HG03103 (cell line): Measurements from ENCODE around the gene COL11A2.
"Not testable (repeated sequence)": the region's sequence is repeated elsewhere in the genome, so short reads cannot be mapped to it uniquely, and the experiment has no call there.

Experiments
- ATAC-seq: cut with Tn5 transposase; IDR thresholded peaks from one replicate; pipeline ENCODE4 v1.9.1; 2021; ENCODE audit warnings: low read depth; ENCODE audit not compliant: unreplicated experiment

COL11A2 gene

GRCh38 chr6:33160728-33161344 is 31.4 kb downstream of the COL11A2 start:
- ATAC-seq: no peak

DNA sequence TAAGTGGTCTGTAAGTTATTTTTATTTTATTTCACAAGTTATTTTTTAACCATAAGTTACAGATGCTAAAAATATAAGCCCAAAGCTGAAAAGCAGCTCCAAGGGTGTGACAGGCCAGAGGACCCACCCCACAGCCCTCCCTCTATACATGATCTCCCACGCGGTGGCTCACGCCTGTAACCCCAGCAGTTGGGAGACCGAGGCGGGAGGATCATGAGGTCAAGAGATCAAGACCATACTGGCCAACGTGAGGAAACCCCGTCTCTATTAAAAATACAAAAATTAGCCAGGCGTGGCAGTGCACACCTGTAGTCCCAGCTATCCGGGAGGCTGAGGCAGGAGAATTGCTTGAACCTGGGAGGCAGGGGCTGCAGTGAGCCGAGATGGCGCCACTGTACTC is 32.2 kb downstream of the COL11A2 start:
- no peak for ATAC-seq

DNA sequence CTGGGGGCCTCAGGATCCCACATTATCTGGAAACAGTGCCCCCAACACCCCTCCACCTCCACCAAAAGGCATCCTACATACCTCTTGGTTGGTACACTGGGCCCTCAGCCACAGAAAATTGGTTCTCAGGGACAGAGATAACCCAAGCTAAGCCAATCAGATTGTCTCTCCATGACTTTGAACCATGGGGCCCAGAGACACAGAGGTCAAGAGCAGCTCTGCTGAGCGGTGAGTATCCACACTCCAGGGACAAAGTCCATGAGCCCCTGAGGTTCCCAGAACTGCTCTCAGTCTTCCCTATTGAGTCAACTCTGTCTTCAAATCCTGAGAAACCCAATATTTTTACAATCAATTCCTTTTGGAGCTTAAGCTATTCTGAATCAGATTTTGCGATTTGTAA is 35.3 kb downstream of the COL11A2 start:
- no peak for ATAC-seq

DNA sequence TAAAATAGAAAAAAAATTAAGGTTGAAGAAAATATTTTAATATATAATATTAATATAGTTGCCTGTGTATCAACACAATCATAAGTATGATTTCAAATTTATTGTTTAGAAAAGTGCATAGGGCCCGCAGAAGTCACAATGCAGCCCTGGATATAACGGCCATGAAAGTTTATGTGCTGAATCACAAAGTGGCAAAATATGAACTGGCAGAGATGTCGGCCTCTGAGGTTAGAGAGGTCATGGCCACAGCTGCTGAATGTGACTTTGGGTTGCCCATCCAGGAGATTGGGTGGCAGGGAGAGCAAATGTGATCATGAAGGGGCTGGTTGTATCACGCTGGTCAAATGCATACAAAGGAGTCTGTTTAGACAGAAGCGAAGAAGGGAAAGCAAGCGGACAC is 35.7 kb downstream of the COL11A2 start:
- ATAC-seq: no peak

GRCh38 chr6:33154349-33154748 is 37.9 kb downstream of the COL11A2 start:
- ATAC-seq: no peak

- ATAC-seq: no peak
These were observed 41.2 kb downstream of the COL11A2 start for GRCh38 chr6:33151050-33151449.

GRCh38 chr6:33150560-33150959 is 41.7 kb downstream of the COL11A2 start:
- ATAC-seq: not testable (repeated sequence)

DNA sequence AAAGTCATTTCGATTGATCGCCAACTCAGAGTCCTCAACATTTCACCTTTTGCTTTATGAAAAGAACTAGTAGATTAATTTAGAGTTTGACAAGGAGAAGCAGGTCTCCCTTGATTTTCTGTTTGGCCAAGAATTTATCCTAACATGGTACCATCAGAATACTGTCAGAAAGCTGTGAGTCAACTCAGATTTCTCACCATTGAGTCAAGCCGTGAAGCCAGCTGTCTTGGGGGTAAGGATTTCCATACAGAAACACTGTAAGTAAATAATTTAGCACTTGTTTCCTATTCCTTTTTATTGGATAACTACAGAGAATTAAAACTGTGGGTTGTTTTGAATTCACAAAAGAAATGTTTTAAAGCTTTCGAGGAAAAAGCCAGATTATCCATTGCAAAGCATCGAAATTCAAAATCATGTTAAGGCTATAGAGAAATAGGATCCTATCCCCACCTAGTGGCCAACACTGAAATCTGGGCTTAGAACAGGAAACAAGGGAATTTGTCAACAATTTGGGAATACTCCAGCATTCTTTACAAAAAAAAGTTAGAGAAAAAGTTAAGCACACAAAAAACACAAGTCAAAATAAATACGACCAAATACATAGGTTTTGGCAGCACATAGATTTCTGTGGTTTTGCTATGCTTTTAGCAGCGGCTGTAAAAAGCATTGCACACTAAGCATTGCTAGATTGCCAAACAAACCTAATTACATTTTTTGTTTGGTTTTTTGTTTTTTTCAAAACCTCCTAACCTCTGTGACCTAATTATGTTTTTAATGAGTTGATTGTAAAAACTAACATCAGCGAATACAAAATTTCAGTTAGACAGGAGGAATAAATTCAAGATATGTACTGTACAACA is 44.2 kb downstream of the COL11A2 start:
- no peak for ATAC-seq

DNA sequence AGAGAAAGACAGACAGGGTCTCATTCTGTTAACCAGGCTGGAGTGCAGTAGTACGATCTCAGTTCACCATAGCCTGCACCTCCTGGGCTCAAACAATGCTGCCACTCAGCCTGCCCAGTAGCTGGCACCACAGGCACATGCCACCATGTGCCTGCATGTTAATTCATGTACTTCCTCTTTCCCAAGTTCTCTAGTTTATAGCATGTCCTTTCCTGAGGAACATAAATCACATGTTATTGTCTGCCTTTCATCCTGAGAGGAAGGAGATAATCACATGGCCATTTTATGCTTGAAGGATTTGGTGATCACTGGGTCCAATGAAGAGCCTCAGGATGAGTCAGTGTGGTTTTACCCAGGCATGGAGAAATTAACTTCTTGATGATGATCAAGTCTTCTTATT is 47.9 kb downstream of the COL11A2 start:
- ATAC-seq: no peak

DNA sequence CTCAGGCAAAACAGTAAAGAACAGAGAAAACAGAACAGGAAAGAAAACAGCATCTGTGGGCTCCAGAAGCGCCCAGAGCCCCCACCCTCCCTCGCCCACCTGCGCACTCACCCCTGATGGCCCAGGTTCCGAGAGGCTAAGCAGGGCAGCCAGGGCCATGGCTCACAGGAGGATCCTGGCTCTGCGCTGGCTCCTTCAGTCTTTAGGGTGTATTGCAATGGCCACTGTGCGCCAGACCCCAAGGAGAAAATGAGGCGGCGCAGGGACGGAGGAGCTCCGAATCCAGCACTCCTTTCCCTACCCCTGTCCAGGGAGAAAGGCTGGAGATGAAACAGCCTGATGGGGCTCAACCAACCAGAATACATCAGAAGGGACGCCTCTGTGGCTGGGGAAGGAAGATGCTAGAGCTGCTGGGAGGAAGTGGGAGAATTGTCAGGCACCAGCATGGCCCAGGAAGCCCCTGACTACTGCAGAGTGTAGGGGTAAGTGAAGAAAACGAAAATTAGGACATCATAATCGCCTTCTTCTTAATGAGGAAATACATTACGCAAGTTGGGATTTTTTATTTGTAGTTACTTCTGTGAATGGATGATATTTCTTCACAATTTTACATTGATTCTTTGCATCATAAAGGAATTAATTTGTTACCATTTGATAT is 49.0 kb downstream of the COL11A2 start:
- ATAC-seq: no peak

GRCh38 chr6:33142501-33143070 is 49.7 kb downstream of the COL11A2 start:
- ATAC-seq: no peak

DNA sequence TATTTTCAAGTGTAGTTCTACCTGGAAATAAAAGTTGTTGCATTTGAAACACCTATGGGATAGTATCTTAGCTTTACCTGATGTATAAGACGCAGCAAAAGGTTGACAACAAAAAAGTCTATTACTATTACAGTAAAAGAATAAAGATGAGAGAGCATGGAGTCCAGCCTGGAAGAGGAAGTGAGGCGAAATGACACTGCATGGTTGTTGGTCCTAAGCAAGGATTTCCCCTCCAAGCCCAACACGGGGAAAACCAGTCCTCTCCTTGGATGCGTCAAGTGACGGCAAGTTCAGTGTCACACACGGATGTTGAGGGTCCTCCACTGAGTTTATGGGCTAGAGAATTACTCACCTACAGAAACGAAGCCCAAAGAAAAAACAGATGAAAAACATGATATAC is 51.7 kb downstream of the COL11A2 start:
- ATAC-seq: no peak

GRCh38 chr6:33139596-33140206 is 52.6 kb downstream of the COL11A2 start:
- no peak for ATAC-seq

GRCh38 chr6:33136310-33136900 is 55.9 kb downstream of the COL11A2 start:
- no peak for ATAC-seq

- no peak for ATAC-seq
These were observed 60.2 kb downstream of the COL11A2 start for GRCh38 chr6:33132081-33132524.

DNA sequence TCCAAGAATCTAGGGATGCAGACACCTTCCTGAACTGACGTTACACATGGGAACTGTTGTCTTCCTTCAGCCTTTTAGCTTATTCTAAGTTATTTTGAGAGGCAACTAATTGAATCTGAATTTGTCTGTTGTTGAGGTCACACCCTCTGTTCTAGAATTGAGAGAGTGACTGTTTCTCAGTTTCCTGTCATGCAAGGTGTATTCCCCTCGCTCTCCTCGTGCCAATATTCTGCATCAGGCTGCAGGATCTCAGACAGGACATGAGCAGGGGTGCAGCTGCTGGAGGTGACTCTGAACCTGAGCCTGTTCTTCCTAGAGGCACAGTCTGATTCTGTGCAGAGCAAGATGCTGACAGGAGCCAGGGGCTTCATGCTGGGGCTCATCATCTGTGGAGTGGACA is 63.9 kb downstream of the COL11A2 start:
- ATAC-seq: no peak

DNA sequence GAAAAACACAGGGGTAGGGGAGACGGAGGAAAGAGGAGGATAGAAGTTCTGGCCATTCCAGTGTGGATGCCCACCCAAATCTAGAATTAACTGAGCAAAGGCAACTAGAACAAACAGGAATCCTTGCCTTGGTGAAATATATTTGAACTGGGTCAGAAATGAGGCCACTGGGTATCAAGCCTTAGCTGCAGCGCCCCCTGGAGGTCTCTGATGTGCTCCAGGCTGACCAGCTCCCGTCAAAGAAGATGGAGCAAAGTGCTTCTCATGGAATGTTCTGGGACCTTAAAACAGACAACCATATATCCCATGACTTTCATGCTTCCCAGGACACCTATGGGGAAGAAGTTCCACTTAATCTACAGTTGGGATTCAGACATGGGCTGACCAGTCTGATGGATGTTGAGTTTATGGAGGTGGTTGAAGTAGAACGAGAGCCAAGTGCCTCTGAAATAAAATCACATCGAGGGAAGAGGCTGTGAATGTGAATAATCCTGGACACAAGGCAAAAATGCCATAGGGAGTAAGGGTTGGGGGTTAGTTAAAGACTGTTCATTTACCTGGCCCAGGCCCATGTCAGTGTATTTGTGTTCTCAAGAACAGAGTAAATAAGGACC is 66.1 kb downstream of the COL11A2 start:
- ATAC-seq: no peak

GRCh38 chr6:33124947-33125346 is 67.3 kb downstream of the COL11A2 start:
- no peak for ATAC-seq

GRCh38 chr6:33124525-33124901 is 67.8 kb downstream of the COL11A2 start:
- ATAC-seq: no peak
